DND-41 (cell line): ENCODE data around the gene RGS17.

Experiments used
- CTCF ChIP-seq: IDR thresholded peaks from 2 replicates; pipeline ENCODE4 v1.5.1; 2012; ENCODE audit warnings: borderline replicate concordance, low read length, moderate library complexity, mild to moderate bottlenecking; ENCODE audit not compliant: poor library complexity, severe bottlenecking; ENCODE audit errors: extremely low read depth
- EZH2 ChIP-seq: IDR thresholded peaks from 3 replicates; pipeline ENCODE4 v1.6.1; 2012; ENCODE audit warnings: borderline replicate concordance, low read depth, mild to moderate bottlenecking, moderate library complexity, low read length, inconsistent platforms; ENCODE audit not compliant: severe bottlenecking

- TF ChIP-seq CTCF (no peak), EZH2 (no peak)
These were observed 56.3 kb downstream of the RGS17 start for GRCh38 chr6:153074761-153075160.
